Activated naive CD4-positive, alpha-beta T cell treated with anti-CD3 and anti-CD28 coated beads, Interleukin-2, amount 50 U/mL, for 24 hours (primary cell): Measurements from ENCODE around the gene POFUT2.
"Not testable (repeated sequence)": the region's sequence is repeated elsewhere in the genome, so short reads cannot be mapped to it uniquely, and the experiment has no call there.

ENCODE experiments used
- H3K27ac Mint-ChIP-seq: one replicate; pipeline ENCODE4 v1.8.0; 2021; ENCODE audit warnings: mild to moderate bottlenecking, mixed read lengths
- H3K27me3 Mint-ChIP-seq: one replicate; pipeline ENCODE4 v1.8.0; 2021; ENCODE audit warnings: mixed read lengths
- H3K36me3 Mint-ChIP-seq: one replicate; pipeline ENCODE4 v1.8.0; 2021; ENCODE audit warnings: mixed read lengths
- H3K4me1 Mint-ChIP-seq: one replicate; pipeline ENCODE4 v1.8.0; 2021; ENCODE audit warnings: mixed read lengths
- H3K4me3 Mint-ChIP-seq: one replicate; pipeline ENCODE4 v1.8.0; 2021; ENCODE audit warnings: mild to moderate bottlenecking, mixed read lengths
- H3K9me3 Mint-ChIP-seq: one replicate; pipeline ENCODE4 v1.8.0; 2021; ENCODE audit warnings: mixed read lengths

The POFUT2 gene

DNA sequence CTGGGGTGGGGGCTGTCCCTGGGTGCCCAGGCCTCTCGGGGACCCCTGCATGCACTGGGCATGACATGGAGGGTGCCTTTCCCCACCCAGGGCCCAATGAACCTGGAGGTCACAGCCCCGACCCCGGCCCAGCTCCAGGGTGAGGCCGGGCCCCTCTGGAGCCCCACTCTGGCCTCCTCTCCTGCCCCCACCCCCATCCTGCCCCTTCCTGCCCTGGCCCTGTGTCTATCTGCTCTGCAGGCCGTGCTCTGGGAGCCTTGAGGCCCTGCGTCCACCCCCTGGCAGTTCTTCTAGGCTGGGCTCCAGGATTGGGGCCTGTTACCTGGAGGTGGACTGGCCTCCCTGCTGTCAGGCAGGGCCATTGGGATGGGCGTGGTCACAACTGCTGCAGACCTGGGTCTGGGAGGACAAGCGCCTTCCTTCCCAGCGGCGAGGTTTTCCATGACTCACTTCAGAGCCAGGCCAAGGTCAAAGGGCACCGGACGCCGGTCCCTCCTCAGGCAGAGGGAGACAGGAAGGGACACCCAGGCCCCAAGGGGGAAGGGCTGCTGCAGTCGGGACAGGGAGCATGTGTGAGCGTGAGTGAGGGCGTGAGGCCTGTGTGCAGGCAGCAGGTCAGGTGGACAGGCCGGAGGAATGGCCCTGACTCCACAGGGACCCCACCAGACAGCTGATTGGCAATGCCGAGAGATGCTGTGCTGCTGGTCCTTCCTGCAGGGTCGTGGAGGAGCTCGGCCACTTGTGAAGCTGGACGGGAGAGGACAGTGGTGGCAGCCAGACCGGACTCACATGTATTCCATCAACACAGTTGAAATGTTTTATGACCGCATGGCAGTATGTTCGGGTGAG is 31.1 kb upstream of the POFUT2 start:
- no peaks in the 10 kb centered on the region for H3K9me3 Mint-ChIP-seq
- H3K4me1 Mint-ChIP-seq = peaks cover 24% of the 10 kb centered on the region
- no peak overlapping the region for H3K4me3 Mint-ChIP-seq
- no peaks in the 10 kb centered on the region for H3K36me3 Mint-ChIP-seq
- peak overlapping the region; percentile 8 for H3K27ac Mint-ChIP-seq
- H3K27me3 Mint-ChIP-seq = no peaks in the 10 kb centered on the region

DNA sequence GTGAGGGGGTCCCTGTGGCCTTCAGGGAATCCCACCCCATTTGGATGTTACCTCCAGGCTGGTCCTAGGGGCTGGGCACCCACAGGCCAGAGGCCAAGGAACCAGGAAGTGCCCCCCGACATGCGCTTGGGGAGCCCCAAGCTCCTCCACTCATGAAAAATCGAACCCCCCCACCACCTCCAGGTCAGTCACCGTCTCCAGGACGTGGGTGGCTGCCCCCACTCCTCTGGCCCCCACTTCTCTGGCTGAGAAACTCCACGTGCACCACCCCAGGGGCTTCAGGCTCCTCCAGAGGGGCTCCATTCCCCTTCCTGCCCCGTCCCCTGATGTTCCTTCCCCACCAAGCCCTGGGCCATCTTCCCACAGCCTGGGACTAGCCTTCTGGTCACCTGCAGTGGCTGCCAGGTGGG is 30.5 kb upstream of the POFUT2 start:
- Mint-ChIP-seq H3K36me3 (no peaks in the 10 kb centered on the region), H3K27me3 (no peaks in the 10 kb centered on the region), H3K9me3 (no peaks in the 10 kb centered on the region), H3K27ac (no peak overlapping the region), H3K4me1 (peaks cover 20% of the 10 kb centered on the region), H3K4me3 (no peak overlapping the region)

DNA sequence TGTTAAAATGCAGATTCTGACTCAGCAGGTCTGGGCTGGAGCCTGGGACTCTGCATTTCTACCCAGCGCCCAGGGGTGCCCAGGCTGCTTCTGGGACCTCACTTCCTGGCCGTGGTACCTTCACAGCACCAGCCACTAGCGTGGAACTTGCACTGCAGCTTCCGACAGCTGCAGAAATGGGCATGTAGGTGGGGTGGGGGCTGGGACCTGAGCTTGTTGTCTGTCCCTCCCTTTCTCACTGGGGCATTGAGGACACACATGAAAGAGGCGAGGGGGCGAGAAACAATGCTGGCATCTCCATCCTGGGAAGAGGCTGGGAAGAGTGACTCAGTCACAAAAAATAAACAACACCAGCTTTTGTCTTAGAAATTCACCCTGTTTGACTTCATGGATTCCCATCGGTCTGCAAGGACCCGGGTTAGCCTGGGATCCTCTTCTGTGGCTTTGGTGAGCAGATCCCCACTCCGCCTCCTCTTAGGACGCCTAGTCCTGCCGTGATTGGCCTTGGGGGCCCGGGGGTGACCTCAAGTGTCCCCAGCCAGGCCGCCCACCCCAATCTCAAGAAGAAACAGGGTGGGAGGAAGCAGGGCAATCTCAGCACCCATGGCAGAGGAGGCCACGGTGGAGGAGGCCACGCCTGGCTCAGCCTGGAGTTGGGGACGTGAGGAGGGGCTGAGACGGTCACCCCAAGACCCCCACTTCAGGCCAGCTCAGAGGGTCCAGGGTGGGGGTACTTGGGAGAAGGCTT is 29.9 kb upstream of the POFUT2 start:
- H3K4me3 Mint-ChIP-seq = no peak overlapping the region
- H3K4me1 Mint-ChIP-seq = peaks cover 15% of the 10 kb centered on the region
- H3K9me3 Mint-ChIP-seq = no peaks in the 10 kb centered on the region
- no peaks in the 10 kb centered on the region for H3K27me3 Mint-ChIP-seq
- H3K27ac Mint-ChIP-seq = no peak overlapping the region
- H3K36me3 Mint-ChIP-seq = no peaks in the 10 kb centered on the region

DNA sequence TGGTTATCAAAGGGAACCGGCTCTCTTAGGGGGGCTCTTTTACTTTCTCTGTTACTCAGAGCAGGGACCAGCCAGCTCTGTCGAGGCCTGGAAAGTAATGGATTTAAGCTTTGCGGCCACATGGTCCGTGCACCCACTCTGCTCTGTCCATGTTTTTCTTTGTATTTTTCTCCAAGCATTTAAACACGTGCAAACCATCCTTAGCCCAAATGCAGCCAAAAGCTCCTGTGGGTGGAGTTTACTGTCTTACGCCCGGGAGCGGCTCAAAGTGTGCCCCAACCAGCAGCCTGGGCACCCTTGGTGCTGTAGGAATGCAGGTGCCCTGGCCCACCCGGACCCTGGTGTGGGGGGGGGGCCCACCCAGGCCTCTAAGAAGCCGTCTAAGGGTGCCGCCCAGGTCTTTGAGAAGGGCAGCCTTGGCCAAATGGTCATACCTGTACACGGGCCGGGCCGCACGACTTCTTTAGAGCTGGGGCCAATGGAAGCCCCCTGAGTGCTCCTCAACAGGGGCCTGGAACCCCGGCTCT is 29.2 kb upstream of the POFUT2 start:
- H3K4me3 Mint-ChIP-seq = no peak overlapping the region
- H3K27me3 Mint-ChIP-seq = no peaks in the 10 kb centered on the region
- peaks cover 2% of the 10 kb centered on the region for H3K36me3 Mint-ChIP-seq
- H3K4me1 Mint-ChIP-seq = peaks cover 8% of the 10 kb centered on the region
- no peaks in the 10 kb centered on the region for H3K9me3 Mint-ChIP-seq
- no peak overlapping the region for H3K27ac Mint-ChIP-seq

DNA sequence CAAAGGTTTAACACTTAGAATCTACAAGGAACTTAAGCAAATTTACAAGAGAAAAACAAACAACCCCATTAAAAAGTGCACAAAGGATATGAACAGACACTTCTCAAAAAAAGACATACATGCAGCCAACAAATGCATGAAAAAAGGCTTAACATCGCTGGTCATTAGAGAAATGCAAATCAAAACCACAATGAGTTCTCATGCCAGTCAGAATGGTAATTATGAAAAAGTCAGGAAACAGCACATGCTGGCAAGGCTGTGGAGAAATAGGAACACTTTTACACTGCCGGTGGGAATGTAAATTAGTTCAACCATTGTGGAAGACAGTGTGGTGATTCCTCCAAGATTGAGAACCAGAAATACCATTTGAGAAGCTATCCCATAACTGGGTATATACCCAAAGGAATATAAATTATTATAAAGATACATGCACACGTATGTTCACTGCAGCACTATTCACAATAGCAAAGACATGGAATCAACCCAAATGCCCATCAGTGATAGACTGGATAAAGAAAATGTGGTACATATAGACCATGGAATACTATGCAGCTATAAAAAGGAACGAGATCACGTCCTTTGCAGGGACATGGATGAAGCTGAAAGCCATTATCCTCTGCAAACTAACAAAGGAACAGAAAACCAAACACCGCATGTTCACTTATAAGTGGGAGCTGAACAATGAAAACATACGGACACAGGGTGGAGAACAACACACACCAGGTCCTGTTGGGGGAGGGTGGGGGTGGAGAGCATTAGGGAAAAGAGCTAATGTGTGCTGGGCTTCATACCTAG is 28.2 kb upstream of the POFUT2 start:
- not testable (repeated sequence) for H3K4me1 Mint-ChIP-seq, H3K27me3 Mint-ChIP-seq, H3K4me3 Mint-ChIP-seq, H3K9me3 Mint-ChIP-seq, H3K36me3 Mint-ChIP-seq
- H3K27ac Mint-ChIP-seq = peak overlapping the region; percentile 30

DNA sequence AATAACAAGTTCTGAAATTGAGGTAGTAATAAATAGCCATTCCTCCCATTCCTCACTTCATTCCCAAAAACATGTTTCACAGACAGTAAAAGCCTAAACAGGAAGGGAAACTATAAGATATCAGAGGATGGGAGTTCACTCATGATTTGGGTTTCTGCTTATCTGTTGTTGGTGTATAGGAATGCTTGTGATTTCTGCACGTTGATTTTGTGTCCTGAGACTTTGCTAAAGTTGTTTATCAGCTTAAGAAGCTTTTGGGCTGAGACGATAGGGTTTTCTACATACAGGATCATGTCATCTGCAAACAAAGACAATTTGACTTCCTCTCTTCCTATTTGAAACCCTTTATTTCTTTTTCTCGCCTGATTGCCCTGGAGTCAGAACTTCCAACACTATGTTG is 26.0 kb upstream of the POFUT2 start:
- H3K27ac Mint-ChIP-seq = no peak overlapping the region
- peaks cover 2% of the 10 kb centered on the region for H3K36me3 Mint-ChIP-seq
- H3K4me3 Mint-ChIP-seq = no peak overlapping the region
- H3K9me3 Mint-ChIP-seq = no peaks in the 10 kb centered on the region
- H3K4me1 Mint-ChIP-seq = peaks cover 9% of the 10 kb centered on the region
- H3K27me3 Mint-ChIP-seq = no peaks in the 10 kb centered on the region

DNA sequence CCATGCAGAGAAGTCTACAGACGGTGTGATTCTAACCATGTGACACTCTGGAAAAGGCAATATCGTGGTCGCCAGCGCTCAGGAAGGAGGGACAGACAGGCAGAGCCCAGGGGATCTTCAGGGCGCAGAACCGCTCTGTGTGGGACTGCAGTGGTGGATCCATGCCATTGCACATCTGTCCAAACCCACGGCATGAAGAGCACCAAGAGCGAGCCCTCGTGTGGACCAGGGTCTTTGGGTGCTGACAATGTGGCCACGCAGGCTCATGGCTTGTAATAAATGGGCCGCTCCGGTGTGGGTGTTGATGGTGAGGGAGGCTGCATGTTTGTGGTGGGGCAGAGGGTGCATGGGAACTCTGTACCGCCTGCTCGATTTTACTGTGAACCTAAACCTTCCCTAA is 25.3 kb upstream of the POFUT2 start:
- Mint-ChIP-seq H3K27me3 (no peaks in the 10 kb centered on the region), H3K4me1 (peaks cover 13% of the 10 kb centered on the region), H3K9me3 (no peaks in the 10 kb centered on the region), H3K36me3 (peaks cover 2% of the 10 kb centered on the region), H3K4me3 (no peak overlapping the region), H3K27ac (no peak overlapping the region)

DNA sequence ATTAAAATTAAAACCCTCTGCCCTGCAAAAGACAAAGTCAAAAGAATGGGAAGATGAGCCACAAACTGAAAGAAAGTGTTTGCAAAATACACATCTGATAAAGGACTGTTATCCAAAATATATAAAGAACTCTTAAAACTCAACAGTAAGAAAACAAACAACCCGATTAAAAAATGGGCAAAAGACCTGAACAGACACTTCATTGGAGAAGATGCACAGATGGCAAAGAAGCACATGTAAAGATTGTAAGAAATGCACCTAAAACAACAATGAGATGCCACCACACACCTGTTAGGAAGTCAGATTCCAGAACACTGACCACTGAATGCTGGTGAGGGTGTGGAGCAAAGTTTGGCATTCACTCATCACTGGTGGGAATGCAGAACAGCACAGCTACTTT is 24.6 kb upstream of the POFUT2 start:
- peaks cover 19% of the 10 kb centered on the region for H3K4me1 Mint-ChIP-seq
- peaks cover 2% of the 10 kb centered on the region for H3K36me3 Mint-ChIP-seq
- H3K9me3 Mint-ChIP-seq = no peaks in the 10 kb centered on the region
- no peak overlapping the region for H3K4me3 Mint-ChIP-seq
- H3K27me3 Mint-ChIP-seq = no peaks in the 10 kb centered on the region
- no peak overlapping the region for H3K27ac Mint-ChIP-seq

DNA sequence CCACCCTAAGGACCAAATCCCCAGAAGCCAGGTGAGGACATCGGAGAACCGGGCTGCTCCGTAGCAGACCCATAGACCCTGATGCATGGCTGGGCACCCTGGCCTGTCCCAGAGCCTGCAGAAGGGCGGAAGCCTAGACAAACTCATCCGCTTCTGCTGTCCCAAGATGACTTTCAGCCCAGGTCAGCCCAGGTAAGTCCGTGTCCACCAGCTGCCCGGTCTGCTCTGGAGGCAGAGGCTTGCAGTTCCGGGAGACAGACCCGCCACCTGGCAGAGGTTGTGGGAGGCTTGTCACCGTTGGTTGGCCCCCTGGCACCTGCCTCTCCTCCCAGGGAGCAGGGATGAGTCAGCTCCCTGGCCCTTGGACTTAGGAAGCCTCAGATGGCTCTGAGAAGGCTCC is 22.8 kb upstream of the POFUT2 start:
- Mint-ChIP-seq H3K27ac (no peak overlapping the region), H3K27me3 (no peaks in the 10 kb centered on the region), H3K4me1 (peaks cover 34% of the 10 kb centered on the region), H3K4me3 (no peak overlapping the region), H3K9me3 (no peaks in the 10 kb centered on the region), H3K36me3 (peaks cover 2% of the 10 kb centered on the region)

DNA sequence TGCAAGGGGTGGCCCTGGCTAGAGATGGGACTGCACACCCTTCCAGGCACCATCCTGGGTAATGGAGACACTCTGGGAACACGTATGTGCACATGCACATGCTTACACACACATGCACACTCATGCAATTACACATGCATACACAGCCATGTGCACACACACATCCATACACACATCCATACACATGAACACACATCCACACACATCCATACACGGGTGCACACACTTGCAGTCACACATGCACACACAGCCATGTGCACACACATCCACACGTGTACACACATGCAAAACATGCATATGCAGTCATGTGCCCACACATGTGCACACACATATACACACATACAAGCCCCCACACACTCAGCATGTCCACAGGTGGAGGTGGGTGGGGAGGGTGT is 22.3 kb upstream of the POFUT2 start:
- H3K9me3 Mint-ChIP-seq = no peaks in the 10 kb centered on the region
- H3K4me3 Mint-ChIP-seq = no peak overlapping the region
- H3K4me1 Mint-ChIP-seq = peaks cover 36% of the 10 kb centered on the region
- H3K27ac Mint-ChIP-seq = no peak overlapping the region
- peaks cover 2% of the 10 kb centered on the region for H3K36me3 Mint-ChIP-seq
- H3K27me3 Mint-ChIP-seq = no peaks in the 10 kb centered on the region

DNA sequence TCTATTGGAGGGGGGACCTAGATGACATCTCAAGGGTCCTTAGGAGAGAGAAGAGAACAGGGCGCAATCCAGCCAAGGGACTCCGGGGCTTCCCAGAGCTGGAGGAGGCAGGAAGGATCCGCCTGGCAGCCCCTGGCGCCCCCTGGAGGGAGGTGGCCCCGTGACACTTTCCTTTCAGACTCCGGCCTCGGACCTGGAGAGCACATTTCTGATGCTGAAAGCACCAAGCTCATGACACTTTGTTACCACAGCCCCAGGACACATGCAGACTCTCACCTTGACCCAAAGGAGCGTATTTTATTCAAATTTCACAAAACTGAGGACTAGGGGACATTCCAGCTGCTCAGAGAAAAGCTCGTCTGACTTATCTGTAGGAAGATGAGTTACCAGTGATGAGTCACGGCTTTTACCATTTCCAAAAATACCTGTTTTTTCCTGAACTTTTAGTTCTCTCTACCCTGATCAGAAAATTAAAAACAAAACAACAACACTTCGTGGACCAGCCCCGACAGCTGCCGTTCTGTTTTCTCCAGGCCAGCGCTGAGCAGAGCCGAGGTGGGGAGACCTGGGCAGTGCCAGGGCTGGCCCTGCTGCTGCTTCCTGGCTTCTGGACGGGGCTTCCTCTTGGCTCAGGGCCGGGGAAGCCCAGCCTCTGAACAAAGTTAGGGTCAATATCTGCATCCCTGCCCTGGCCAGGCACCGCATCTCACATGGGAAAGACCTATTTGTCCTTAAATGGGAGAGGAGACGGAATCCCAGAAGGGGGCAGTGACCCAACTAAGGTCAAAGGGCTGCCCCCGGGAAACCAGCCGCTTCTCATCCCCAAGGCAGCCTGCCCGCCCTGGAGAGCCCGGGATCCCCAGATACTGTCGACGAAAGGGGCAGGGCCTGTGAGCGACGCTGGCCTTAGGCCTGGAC is 21.6 kb upstream of the POFUT2 start:
- H3K4me3 Mint-ChIP-seq = no peak overlapping the region
- peak overlapping the region; percentile 46 for H3K27ac Mint-ChIP-seq

DNA sequence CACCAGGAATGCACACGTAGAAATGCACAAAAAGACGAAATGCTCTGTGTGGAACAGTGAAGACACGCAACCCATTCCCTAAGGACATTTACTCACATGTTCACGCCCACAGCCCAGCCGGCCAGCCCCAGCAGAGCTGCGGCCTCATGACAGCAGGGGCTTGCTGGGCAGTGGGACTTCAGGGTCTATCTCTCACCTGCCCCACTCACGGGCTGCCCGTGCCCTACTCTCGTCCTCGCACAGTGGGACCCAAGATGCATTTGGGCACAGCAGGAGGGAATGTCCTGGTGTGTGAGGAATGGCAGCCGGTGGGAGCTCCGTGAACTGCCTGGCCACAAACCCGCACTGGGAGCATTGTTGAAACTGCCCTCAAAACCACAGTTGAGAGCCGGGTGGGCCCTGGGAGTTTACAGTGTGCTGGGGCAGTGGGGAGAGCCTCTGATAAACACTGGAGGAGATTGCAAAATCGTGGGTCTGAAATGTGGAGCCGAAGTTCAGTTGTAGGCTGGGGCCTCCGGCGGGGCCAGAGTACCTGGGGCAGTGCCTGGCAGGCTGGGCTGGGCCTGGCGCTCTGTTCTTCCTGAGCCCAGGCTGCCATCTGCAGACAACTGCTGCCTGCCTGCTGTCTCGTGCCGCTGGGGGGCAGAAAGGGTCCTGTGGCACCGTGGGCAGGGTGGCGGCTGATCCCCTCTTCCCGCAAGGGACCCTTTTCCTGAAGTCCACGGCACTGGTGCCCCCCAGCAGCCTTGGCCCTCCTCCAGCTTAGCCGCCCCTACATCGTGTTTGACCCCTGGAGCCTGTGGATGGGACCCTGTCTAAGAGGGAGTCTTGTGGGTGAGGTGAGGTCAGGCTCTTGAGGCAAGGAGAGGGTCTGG is 20.7 kb upstream of the POFUT2 start:
- H3K9me3 Mint-ChIP-seq = no peaks in the 10 kb centered on the region
- no peak overlapping the region for H3K4me3 Mint-ChIP-seq
- H3K27ac Mint-ChIP-seq = no peak overlapping the region
- peaks cover 2% of the 10 kb centered on the region for H3K36me3 Mint-ChIP-seq
- no peaks in the 10 kb centered on the region for H3K27me3 Mint-ChIP-seq
- peaks cover 45% of the 10 kb centered on the region for H3K4me1 Mint-ChIP-seq

More for the DNA sequence above, 21.6 kb upstream of the POFUT2 start:
- Mint-ChIP-seq H3K9me3 (no peaks in the 10 kb centered on the region), H3K36me3 (peaks cover 2% of the 10 kb centered on the region), H3K4me1 (peaks cover 41% of the 10 kb centered on the region), H3K27me3 (no peaks in the 10 kb centered on the region)

DNA sequence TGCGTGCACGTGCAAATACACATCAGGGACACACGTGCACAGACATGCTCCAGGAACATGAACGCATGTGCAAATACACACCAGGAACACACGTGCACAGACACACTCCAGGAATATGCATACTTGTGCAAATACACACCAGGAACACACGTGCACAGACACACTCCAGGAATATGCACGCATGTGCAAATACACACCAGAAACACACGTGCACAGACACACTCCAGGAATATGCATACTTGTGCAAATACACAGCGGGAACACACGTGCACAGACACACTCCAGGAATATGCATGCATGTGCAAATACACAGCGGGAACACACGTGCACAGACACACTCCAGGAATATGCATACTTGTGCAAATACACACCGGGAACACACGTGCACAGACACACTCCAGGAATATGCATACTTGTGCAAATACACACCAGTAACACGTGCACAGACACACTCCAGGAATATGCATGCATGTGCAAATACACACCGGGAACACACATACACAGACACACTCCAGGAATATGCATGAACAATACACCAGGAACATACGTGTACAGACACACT is 20.0 kb upstream of the POFUT2 start:
- peaks cover 45% of the 10 kb centered on the region for H3K4me1 Mint-ChIP-seq
- not testable (repeated sequence) for H3K27ac Mint-ChIP-seq, H3K9me3 Mint-ChIP-seq, H3K4me3 Mint-ChIP-seq, H3K27me3 Mint-ChIP-seq, H3K36me3 Mint-ChIP-seq
